ENCODE results near the gene STXBP5.
"Not testable (repeated sequence)": the region's sequence is repeated elsewhere in the genome, so short reads cannot be mapped to it uniquely, and the experiment has no call there.

STXBP5 gene

GRCh38 chr6:147226163-147226724, 22.0 kb downstream of the STXBP5 start:
- Mint-ChIP-seq H3K36me3 (peaks cover 10% of the 10 kb centered on the region), H3K9me3 (no peaks in the 10 kb centered on the region), H3K4me3 (no peak overlapping the region), H3K27me3 (no peaks in the 10 kb centered on the region), H3K4me1 (peaks cover 31% of the 10 kb centered on the region), H3K27ac (no peak overlapping the region)
- ATAC-seq (ENCODE audit: low read depth) (no peak), DNase-seq (ENCODE audit: low spot score in 2 of 2) (no peak)

DNA sequence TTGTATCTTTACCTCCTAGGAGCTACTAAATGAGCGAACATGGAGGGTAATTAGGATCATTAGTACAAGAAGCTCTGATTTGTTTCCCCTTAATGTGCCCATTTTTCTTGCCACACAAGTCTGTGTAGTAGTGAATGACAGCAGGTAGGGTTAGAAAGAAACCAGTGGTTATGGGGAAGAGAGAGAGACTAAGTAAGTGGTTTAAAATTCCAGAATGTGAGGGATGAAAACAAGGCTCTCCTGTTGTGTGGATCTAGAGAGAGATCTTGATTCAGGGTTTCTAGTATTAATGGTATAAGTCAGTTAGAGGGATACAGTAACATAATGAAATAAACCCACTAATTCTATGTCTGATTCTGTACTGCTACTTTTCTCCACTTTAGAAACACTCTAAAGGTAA, 22.7 kb downstream of the STXBP5 start:
- H3K36me3 Mint-ChIP-seq, result peaks cover 7% of the 10 kb centered on the region
- ATAC-seq (ENCODE audit: low read depth), result no peak
- no peaks in the 10 kb centered on the region for H3K27me3 Mint-ChIP-seq
- no peaks in the 10 kb centered on the region for H3K9me3 Mint-ChIP-seq
- DNase-seq (ENCODE audit: low spot score in 2 of 2), result no peak
- H3K27ac Mint-ChIP-seq, result no peak overlapping the region
- no peak overlapping the region for H3K4me3 Mint-ChIP-seq
- H3K4me1 Mint-ChIP-seq, result peaks cover 28% of the 10 kb centered on the region

DNA sequence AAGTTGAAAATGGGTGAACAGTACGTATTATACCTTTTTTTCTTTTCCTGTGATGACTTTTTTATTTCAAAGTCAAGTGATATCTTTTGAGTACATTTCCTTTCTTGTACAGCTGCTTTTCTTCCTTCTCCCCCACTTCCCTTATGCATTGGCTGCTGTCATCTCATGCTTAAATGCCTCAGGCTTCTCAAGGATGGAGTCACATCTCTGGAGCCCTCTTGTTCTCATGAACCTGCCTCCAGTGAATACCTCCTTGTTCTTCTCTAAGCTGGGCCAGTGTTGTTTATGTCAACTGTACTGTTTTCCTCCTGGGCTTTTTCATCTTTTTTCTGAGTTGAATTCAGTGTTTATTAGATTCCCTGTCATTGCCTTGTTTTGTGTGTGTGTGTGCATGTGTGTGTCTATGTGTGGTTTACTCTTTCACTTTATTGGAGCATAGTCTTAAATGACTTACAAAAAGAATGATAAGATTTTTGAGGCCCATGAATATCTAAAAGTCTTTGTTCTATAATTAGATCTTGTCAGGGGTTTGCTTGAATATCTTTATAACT, 23.6 kb downstream of the STXBP5 start:
- ATAC-seq (ENCODE audit: low read depth), result no peak
- no peak for DNase-seq (ENCODE audit: low spot score in 2 of 2)
- Mint-ChIP-seq H3K4me1 (peaks cover 22% of the 10 kb centered on the region), H3K9me3 (no peaks in the 10 kb centered on the region), H3K27ac (no peak overlapping the region), H3K36me3 (peaks cover 7% of the 10 kb centered on the region), H3K27me3 (no peaks in the 10 kb centered on the region), H3K4me3 (no peak overlapping the region)

GRCh38 chr6:147231589-147231988, 27.4 kb downstream of the STXBP5 start:
- ATAC-seq (ENCODE audit: low read depth) (no peak), DNase-seq (ENCODE audit: low spot score in 2 of 2) (no peak)
- Mint-ChIP-seq H3K9me3 (no peaks in the 10 kb centered on the region), H3K4me3 (no peak overlapping the region), H3K27ac (no peak overlapping the region), H3K27me3 (no peaks in the 10 kb centered on the region), H3K36me3 (peaks cover 3% of the 10 kb centered on the region), H3K4me1 (peaks cover 17% of the 10 kb centered on the region)

DNA sequence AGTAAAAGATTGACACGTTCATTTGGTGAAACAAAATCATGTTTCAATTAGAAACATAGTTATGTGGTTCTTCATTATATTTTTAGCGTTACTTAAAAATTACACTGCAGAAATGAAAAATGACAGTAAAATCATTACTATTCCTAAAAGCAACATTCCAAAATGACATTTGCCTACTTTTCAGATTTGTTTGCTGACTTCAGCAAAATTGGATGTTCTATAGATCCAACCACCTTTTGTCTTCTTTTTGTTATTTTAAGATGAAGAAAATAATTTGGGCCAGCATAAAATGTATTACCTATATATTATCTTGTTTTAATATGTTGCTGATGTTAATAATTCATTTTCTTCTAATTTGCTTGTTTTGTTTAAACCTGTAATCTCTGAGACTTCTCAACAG, 30.5 kb downstream of the STXBP5 start:
- no peak for ATAC-seq (ENCODE audit: low read depth)
- Mint-ChIP-seq H3K27me3 (no peaks in the 10 kb centered on the region), H3K36me3 (peaks cover 11% of the 10 kb centered on the region), H3K9me3 (no peaks in the 10 kb centered on the region), H3K27ac (no peak overlapping the region), H3K4me3 (no peak overlapping the region), H3K4me1 (peaks cover 3% of the 10 kb centered on the region)
- DNase-seq (ENCODE audit: low spot score in 2 of 2), result no peak

GRCh38 chr6:147238164-147238563, 33.9 kb downstream of the STXBP5 start:
- no peak overlapping the region for H3K4me3 Mint-ChIP-seq
- no peak overlapping the region for H3K27ac Mint-ChIP-seq
- H3K36me3 Mint-ChIP-seq, result peaks cover 14% of the 10 kb centered on the region
- H3K27me3 Mint-ChIP-seq, result no peaks in the 10 kb centered on the region
- ATAC-seq (ENCODE audit: low read depth), result no peak
- H3K4me1 Mint-ChIP-seq, result no peaks in the 10 kb centered on the region
- DNase-seq (ENCODE audit: low spot score in 2 of 2), result no peak
- H3K9me3 Mint-ChIP-seq, result no peaks in the 10 kb centered on the region

DNA sequence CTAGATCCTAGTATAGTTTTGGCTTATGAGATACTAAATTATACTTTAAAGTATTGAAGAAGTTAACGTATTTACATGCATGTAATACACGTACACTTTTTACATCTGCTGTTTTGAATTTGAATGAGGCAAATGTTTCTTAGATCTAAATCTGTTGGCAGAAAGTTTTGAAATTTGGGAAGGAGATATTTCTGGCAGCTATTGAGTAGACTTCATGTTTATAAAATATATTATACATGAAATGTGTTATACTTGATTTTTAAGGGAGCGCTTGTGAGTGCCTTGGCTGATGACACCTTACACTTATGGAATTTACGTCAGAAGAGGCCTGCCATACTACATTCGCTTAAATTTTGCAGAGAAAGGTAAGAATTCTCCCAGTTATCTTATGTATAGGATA, 34.7 kb downstream of the STXBP5 start:
- DNase-seq (ENCODE audit: low spot score in 2 of 2), result no peak
- Mint-ChIP-seq H3K27ac (no peak overlapping the region), H3K4me3 (no peak overlapping the region), H3K4me1 (no peaks in the 10 kb centered on the region), H3K27me3 (no peaks in the 10 kb centered on the region), H3K9me3 (no peaks in the 10 kb centered on the region), H3K36me3 (peaks cover 14% of the 10 kb centered on the region)
- ATAC-seq (ENCODE audit: low read depth), result no peak

DNA sequence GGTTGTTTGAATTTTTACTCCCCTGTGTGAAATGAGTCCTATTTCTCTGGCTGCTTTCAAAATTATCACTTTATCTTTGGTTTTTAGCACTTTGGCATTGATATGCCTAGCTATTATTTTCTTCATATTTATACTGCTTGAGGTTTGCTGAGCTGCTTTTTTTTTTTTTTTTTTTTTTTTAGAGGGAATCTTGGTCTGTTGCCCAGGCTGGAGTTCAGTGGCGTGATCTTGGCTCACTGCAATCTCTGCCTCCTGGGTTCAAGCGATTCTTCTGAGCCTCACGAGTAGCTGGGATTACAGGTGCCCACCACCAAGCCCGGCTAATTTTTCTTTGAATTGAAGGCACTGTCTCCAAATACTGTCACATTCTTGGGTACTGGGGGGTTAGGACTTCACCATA, 40.6 kb downstream of the STXBP5 start:
- no peaks in the 10 kb centered on the region for H3K9me3 Mint-ChIP-seq
- DNase-seq (ENCODE audit: low spot score in 2 of 2) (no peak), ATAC-seq (ENCODE audit: low read depth) (no peak)
- no peaks in the 10 kb centered on the region for H3K4me1 Mint-ChIP-seq
- no peaks in the 10 kb centered on the region for H3K27me3 Mint-ChIP-seq
- no peak overlapping the region for H3K4me3 Mint-ChIP-seq
- no peak overlapping the region for H3K27ac Mint-ChIP-seq
- H3K36me3 Mint-ChIP-seq, result peaks cover 30% of the 10 kb centered on the region

DNA sequence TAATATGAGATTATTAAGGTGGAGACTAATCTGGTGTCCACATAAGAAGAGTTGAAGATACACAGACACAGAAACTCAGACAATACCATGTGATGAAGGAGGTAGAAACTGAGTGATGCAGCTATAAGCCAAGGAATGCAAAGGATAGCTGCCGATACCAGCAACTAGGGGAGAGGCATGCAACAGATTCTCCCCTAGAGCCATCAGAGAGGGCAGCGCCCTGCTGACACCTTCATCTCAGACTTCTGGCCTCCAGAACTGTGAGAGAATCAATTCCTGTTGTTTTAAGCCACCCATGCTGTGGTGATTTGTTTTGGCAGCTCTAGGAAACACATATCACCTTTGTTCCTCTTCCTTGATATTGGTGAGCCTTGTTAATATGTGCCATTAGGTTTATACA, 41.5 kb downstream of the STXBP5 start:
- Mint-ChIP-seq H3K27ac (no peak overlapping the region), H3K36me3 (peaks cover 31% of the 10 kb centered on the region), H3K9me3 (no peaks in the 10 kb centered on the region), H3K4me3 (no peak overlapping the region), H3K27me3 (no peaks in the 10 kb centered on the region), H3K4me1 (no peaks in the 10 kb centered on the region)
- DNase-seq (ENCODE audit: low spot score in 2 of 2), result no peak
- ATAC-seq (ENCODE audit: low read depth), result no peak

- no peak for DNase-seq (ENCODE audit: low spot score in 2 of 2)
- Mint-ChIP-seq H3K9me3 (no peaks in the 10 kb centered on the region), H3K4me3 (no peak overlapping the region), H3K27me3 (no peaks in the 10 kb centered on the region), H3K4me1 (no peaks in the 10 kb centered on the region), H3K27ac (no peak overlapping the region), H3K36me3 (peaks cover 35% of the 10 kb centered on the region)
- ATAC-seq (ENCODE audit: low read depth), result no peak
Measured at GRCh38 chr6:147246853-147247635, 42.8 kb downstream of the STXBP5 start.

DNA sequence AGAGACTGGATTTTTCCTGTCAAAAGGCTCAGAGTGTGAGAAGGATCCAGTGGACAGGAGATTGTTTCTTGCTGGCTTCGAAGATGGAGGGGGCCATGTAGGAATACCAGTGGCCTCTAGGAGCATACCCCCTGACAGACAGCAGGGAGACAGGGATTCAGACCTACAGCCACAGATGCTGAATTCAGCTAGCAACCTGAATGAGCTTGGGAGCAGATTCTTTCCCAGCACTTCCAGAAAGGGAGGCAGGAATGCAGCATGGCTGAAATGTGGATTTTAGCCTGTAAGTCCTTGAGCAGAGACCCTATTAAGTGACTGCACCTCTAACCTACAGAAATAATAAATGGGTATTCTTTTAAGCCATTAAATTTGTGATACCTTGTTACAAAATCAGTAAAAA, 44.6 kb downstream of the STXBP5 start:
- Mint-ChIP-seq H3K27me3 (no peaks in the 10 kb centered on the region), H3K4me3 (no peak overlapping the region), H3K36me3 (peaks cover 40% of the 10 kb centered on the region), H3K4me1 (no peaks in the 10 kb centered on the region), H3K9me3 (peaks cover 9% of the 10 kb centered on the region), H3K27ac (no peak overlapping the region)
- no peak for ATAC-seq (ENCODE audit: low read depth)
- DNase-seq (ENCODE audit: low spot score in 2 of 2), result no peak

GRCh38 chr6:147251072-147251471, 46.9 kb downstream of the STXBP5 start:
- no peak overlapping the region for H3K27ac Mint-ChIP-seq
- H3K9me3 Mint-ChIP-seq, result peaks cover 12% of the 10 kb centered on the region
- peaks cover 29% of the 10 kb centered on the region for H3K36me3 Mint-ChIP-seq
- H3K4me1 Mint-ChIP-seq, result no peaks in the 10 kb centered on the region
- H3K4me3 Mint-ChIP-seq, result no peak overlapping the region
- no peak for ATAC-seq (ENCODE audit: low read depth)
- no peak for DNase-seq (ENCODE audit: low spot score in 2 of 2)
- H3K27me3 Mint-ChIP-seq, result no peaks in the 10 kb centered on the region

- Mint-ChIP-seq H3K27ac (peak overlapping the region; percentile 16), H3K36me3 (peaks cover 15% of the 10 kb centered on the region), H3K9me3 (peaks cover 12% of the 10 kb centered on the region)
- H3K4me3 Mint-ChIP-seq; DNase-seq (ENCODE audit: low spot score in 2 of 2); H3K4me1 Mint-ChIP-seq; ATAC-seq (ENCODE audit: low read depth); H3K27me3 Mint-ChIP-seq: not testable (repeated sequence)
Measured at GRCh38 chr6:147254929-147255473, 50.8 kb downstream of the STXBP5 start.

DNA sequence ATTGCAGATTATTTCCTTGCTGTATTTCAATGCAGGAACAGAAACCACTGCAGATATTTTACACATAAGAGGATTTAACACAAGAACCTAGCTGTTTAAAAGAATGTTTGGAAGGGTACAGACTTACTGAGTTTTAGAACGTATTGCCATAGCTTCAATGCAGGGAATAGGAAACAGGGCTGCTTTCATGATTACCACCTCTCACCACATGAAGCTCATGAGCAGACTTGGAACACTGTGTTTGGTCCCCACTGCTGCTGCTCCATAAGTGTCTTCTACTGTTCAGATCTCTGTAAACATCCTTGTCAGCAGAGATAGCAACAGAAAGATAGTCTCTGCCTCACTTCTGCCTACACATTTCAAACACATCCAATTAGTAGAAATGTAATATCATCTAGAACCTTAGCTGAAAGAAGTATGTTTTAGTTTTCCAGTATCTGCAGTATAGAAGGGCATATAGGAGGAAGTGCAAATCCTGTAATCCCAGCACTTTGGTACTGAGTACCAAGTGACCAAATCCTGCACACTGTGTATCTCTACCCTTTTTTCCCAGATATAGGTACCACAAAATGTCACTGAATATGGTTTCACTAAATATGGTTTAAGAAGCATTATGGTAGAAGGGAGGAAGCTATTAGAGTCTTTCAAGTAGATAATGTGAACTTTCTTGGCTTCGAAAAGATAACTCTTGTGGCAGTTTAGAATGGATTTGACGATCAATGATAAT, 51.9 kb downstream of the STXBP5 start:
- DNase-seq (ENCODE audit: low spot score in 2 of 2) (no peak), ATAC-seq (ENCODE audit: low read depth) (no peak)
- Mint-ChIP-seq H3K9me3 (peaks cover 12% of the 10 kb centered on the region), H3K27ac (peak overlapping the region; percentile 2), H3K4me3 (no peak overlapping the region), H3K27me3 (no peaks in the 10 kb centered on the region), H3K4me1 (no peaks in the 10 kb centered on the region), H3K36me3 (peaks cover 9% of the 10 kb centered on the region)
